Muscle of leg (tissue), 11 donors: ENCODE results near the gene SAPCD2. TPM values are rescaled to one million over a fixed set of nuclear protein-coding genes. Genes with fewer than 3 reads are reported as not detected.
"Not testable (repeated sequence)": the region's sequence is repeated elsewhere in the genome, so short reads cannot be mapped to it uniquely, and the experiment has no call there.

Source experiments
- DNase-seq: peaks from one replicate; pipeline ENCODE4 v3.0.0; 2013
- H3K27ac ChIP-seq: one replicate; pipeline ENCODE4 v1.5.1; 2013; ENCODE audit warnings: mild to moderate bottlenecking, low read length, control low read depth
- H3K27me3 ChIP-seq: one replicate; pipeline ENCODE4 v1.6.1; 2013; ENCODE audit warnings: low read length; ENCODE audit not compliant: control insufficient read depth, insufficient read depth
- H3K36me3 ChIP-seq: one replicate; pipeline ENCODE4 v1.6.1; 2013; ENCODE audit warnings: low read length; ENCODE audit not compliant: control insufficient read depth, insufficient read depth
- H3K4me1 ChIP-seq: one replicate; pipeline ENCODE4 v1.6.1; 2013; ENCODE audit warnings: low read length; ENCODE audit not compliant: control insufficient read depth, insufficient read depth
- H3K4me3 ChIP-seq: one replicate; pipeline ENCODE4 v1.5.1; 2013; ENCODE audit warnings: low read length, control low read depth
- H3K9me3 ChIP-seq: replicated peaks from 2 replicates; pipeline ENCODE4 v1.6.1; 2013; ENCODE audit warnings: low read depth, low read length; ENCODE audit not compliant: control insufficient read depth
- WGBS: methylation state at CpG from one replicate; pipeline ENCODE4 v1.1.5; 2013; ENCODE audit warnings: missing lambda C conversion rate; ENCODE audit not compliant: insufficient coverage; 5-methylcytosine and 5-hydroxymethylcytosine counted together
- polyA plus RNA-seq, 8 donors: library from polyadenylated mRNA; unstranded; fragments of 120-200 nt; gene quantifications; one replicate each; pipeline versions ENCODE4 v1.2.1 to v1.2.3, GENCODE V29; 2013; ENCODE audit warnings: inconsistent platforms in 1 of 8, low replicate concordance in 1 of 8; ENCODE audit not compliant: insufficient read length in 8 of 8, insufficient read depth in 1 of 8
- total RNA-seq: library from RNA; stranded (reverse); fragments of 120-200 nt; gene quantifications from one replicate; pipeline ENCODE4 v1.2.4, GENCODE V29; 2013

Gene SAPCD2
- total and polyA plus RNA-seq, 9 donors, result 3.4 to 7.2 (median 5.3) TPM

DNA sequence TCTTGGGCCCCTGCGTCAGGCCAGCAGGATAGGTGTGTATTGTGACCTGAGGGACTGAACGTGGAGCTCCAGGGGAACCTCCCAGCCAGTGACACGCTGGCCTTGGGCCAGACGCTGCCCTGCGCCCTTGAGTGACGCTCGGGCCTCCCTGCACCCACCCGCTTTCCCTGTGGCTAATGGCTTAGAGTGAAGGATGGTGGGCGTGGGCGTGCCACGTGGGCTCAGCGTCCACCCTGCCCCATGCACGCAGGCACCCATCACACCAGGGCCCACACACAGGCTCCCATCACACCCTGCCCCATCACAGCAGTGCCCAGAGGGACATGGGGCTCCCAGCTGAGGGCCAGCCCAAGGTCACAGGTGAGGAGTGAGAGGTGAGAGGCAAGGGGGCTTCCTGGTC is 33.3 kb downstream of the SAPCD2 start:
- Histone ChIP-seq H3K36me3 (peaks cover 15% of the 10 kb centered on the region), H3K27ac (no peak overlapping the region), H3K4me3 (no peak overlapping the region), H3K4me1 (peaks cover 16% of the 10 kb centered on the region), H3K27me3 (peaks cover 3% of the 10 kb centered on the region), H3K9me3 (no peaks in the 10 kb centered on the region)
- no peak for DNase-seq
- 83% methylated on average over 6 of the region's 13 CpGs for WGBS

GRCh38 chr9:137035937-137036336 is 34.4 kb downstream of the SAPCD2 start:
- no peak for DNase-seq
- H3K4me3 ChIP-seq, result no peak overlapping the region
- 67% methylated on average over 8 of the region's 8 CpGs for WGBS
- H3K27me3 ChIP-seq, result peaks cover 3% of the 10 kb centered on the region
- peaks cover 22% of the 10 kb centered on the region for H3K4me1 ChIP-seq
- no peak overlapping the region for H3K27ac ChIP-seq
- peaks cover 14% of the 10 kb centered on the region for H3K36me3 ChIP-seq
- no peaks in the 10 kb centered on the region for H3K9me3 ChIP-seq

DNA sequence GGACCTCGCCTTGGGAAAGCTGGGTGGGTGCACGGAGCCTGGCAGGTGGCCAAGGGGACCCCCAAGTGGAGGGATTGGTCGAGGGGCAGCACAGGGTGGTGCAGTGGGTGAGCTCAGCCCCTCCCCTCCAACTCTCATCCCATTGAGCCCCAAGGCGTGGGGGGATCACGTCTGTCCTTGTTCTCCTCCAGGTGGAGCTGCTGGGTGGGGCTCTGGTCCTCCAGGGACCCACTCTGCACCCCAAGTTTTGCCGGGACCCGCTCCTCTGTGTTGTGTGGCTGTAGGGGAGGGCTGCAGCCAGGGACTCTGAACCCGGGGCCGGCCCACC is 34.9 kb downstream of the SAPCD2 start:
- H3K27me3 ChIP-seq, result peaks cover 3% of the 10 kb centered on the region
- no peak overlapping the region for H3K27ac ChIP-seq
- no peaks in the 10 kb centered on the region for H3K9me3 ChIP-seq
- WGBS, result 14% methylated on average over 3 of the region's 9 CpGs
- no peak overlapping the region for H3K4me3 ChIP-seq
- no peak for DNase-seq
- peaks cover 11% of the 10 kb centered on the region for H3K36me3 ChIP-seq
- H3K4me1 ChIP-seq, result peaks cover 26% of the 10 kb centered on the region

- Histone ChIP-seq H3K27me3 (peaks cover 3% of the 10 kb centered on the region), H3K9me3 (no peaks in the 10 kb centered on the region), H3K36me3 (peaks cover 10% of the 10 kb centered on the region), H3K4me3 (no peak overlapping the region), H3K27ac (no peak overlapping the region), H3K4me1 (peaks cover 26% of the 10 kb centered on the region)
- DNase-seq, result peak; percentile 90
- WGBS, result 16% methylated on average over 22 of the region's 24 CpGs
Measured at GRCh38 chr9:137034709-137035506, 35.4 kb downstream of the SAPCD2 start.

DNA sequence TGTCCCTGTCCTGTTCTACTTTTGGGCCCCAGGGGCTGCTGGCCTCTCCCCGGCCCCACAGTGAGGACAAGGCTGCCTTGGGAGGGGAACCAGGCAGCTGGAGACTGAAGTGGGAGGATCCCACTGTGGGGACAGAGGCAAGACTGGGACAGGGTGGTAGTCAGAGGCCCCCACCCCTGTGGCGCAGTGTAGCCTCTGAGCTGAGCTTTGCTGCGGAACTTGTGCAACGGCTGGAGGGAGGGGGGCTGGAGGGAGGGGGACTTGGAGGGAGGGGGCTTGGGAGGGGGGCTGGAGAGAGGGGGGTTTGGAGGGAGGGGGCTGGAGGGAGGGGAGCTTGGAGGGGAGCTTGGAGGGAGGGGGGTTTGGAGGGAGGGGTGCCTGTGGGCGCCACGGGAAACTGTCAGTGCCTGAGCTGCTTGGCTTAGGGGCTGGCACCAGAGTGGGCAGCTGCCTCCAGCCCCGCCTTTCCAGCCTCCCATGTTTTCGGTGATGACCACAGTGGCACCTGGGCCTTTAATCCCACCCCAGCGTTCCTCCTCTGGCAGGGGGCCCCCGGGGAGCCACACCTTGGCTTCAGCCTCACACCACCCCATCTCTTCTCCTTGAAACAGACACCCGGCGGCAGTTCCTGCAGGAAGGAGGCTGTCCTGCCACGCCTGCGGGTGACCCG is 36.2 kb downstream of the SAPCD2 start:
- H3K27ac ChIP-seq, result no peak overlapping the region
- WGBS, result 47% methylated on average over 9 of the region's 15 CpGs
- H3K27me3 ChIP-seq, result peaks cover 5% of the 10 kb centered on the region
- peaks cover 29% of the 10 kb centered on the region for H3K4me1 ChIP-seq
- peaks cover 7% of the 10 kb centered on the region for H3K36me3 ChIP-seq
- no peak overlapping the region for H3K4me3 ChIP-seq
- no peaks in the 10 kb centered on the region for H3K9me3 ChIP-seq
- no peak for DNase-seq

GRCh38 chr9:137033481-137033880 is 36.9 kb downstream of the SAPCD2 start:
- H3K4me3 ChIP-seq, H3K27me3 ChIP-seq, H3K36me3 ChIP-seq, DNase-seq, H3K27ac ChIP-seq, H3K9me3 ChIP-seq: not testable (repeated sequence)
- 40% methylated on average over 1 of the region's 5 CpGs for WGBS
- peaks cover 36% of the 10 kb centered on the region for H3K4me1 ChIP-seq

GRCh38 chr9:137032858-137033257 is 37.5 kb downstream of the SAPCD2 start:
- peaks cover 8% of the 10 kb centered on the region for H3K27me3 ChIP-seq
- no peaks in the 10 kb centered on the region for H3K36me3 ChIP-seq
- 50% methylated on average over 4 of the region's 10 CpGs for WGBS
- no peak for DNase-seq
- no peak overlapping the region for H3K4me3 ChIP-seq
- H3K9me3 ChIP-seq, result no peaks in the 10 kb centered on the region
- H3K4me1 ChIP-seq, result peaks cover 38% of the 10 kb centered on the region
- H3K27ac ChIP-seq, result no peak overlapping the region

GRCh38 chr9:137031904-137032640 is 38.3 kb downstream of the SAPCD2 start, which contains the start of gene FUT7:
Gene FUT7, minus strand, starts transcription at chr9:137032088. Its CDS starts 97 bp downstream, at chr9:137031991.
- Histone ChIP-seq H3K36me3 (no peaks in the 10 kb centered on the region), H3K4me3 (no peak within 1 kb of the TSS), H3K27ac (no peak within 1 kb of the TSS), H3K4me1 (peaks cover 43% of the 10 kb centered on the region), H3K9me3 (no peaks in the 10 kb centered on the region), H3K27me3 (peaks cover 8% of the 10 kb centered on the region)
- WGBS, result 50% methylated on average over 12 of the region's 16 CpGs
- no peak for DNase-seq

- H3K27ac ChIP-seq, result no peak overlapping the region
- H3K4me1 ChIP-seq, result peaks cover 54% of the 10 kb centered on the region
- H3K4me3 ChIP-seq, result no peak overlapping the region
Measured at GRCh38 chr9:137030538-137031527, 39.5 kb downstream of the SAPCD2 start.

More at GRCh38 chr9:137030538-137031527, 39.5 kb downstream of the SAPCD2 start:
- H3K9me3 ChIP-seq, result no peaks in the 10 kb centered on the region
- H3K27me3 ChIP-seq, result peaks cover 8% of the 10 kb centered on the region
- WGBS, result 85% methylated on average over 59 of the region's 65 CpGs
- DNase-seq, result no peak
- no peaks in the 10 kb centered on the region for H3K36me3 ChIP-seq
